ENCODE data around the gene PTGES3.
"Not testable (repeated sequence)": the region's sequence is repeated elsewhere in the genome, so short reads cannot be mapped to it uniquely, and the experiment has no call there.

The PTGES3 gene

DNA sequence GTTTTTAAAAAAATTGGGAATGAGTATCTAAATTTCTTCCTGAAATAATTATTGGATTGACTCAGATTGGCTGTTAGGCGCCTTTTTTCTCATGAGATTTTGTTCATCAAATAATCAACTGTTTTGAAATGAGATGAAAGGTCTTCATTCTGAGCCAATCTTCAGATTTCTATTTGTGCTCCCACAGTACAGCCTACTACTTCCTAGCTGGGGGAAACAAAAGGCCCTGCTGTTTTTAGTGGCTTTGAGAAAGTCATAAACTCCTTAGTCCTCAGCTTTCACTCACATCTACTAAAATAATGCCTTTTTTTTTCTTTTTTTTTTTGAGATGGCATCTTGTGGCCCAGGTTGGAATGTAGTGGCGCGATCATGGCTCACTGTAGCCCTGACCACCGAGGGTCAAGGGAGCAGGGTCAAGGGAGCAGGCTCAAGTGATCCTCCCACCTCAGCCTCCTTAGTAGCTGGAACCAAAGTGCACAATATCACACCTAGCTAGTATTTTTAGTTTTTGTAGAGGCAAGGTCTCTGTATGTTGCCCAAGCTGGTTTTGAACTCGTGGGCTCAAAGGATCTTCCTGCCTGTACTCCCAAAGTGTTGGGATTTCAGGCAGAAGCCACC is 21.8 kb upstream of the PTGES3 start:
- no peak for DNase-seq

DNA sequence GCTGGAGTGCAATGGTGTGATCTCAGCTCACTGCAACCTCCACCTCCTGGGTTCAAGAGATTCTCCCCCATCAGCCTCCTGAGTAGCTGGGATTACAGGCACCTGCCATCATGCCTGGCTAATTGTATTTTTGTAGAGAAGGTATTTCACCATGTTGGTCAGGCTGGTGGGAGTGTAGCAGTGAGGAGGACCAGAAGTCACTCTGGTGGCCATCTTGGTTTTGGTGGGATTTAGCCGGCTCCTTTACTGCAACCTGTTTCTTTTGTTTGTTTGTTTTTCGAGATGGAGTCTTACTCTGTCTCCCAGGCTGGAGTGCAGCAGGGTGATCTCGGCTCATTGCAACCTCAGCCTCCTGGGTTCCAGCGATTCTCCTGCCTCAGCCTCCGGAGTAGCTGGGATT is 16.4 kb upstream of the PTGES3 start:
- DNase-seq, result not testable (repeated sequence)

DNA sequence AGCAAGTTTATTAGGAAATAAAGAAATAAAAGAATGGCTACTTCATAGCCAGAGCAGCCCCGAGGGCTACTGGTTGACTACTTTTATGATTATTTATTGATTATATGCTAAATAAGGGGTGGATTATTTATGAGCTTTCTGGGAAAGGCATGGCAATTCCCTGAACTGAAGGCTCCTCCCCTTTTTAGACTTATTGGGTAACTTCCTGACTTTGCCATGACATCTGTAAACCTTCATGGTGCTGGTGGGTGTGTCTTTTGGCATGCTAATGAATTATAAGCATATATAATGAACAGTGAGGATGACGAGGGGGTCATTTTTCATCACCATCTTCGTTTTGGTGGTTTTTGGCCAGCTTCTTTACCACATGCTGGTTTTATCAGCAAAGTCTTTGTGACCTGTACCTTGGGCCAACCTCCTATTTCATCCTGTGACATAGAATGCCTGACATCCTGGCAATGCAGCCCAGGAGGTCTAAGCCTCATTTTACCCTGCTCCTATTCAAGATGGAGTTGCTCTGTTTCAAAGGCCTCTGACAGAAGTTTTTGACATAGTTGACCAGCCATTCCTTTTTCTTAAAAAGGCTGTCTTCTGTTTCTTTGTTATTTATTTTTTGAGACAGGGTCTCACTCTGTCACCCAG is 11.1 kb upstream of the PTGES3 start:
- DNase-seq, result no peak

DNA sequence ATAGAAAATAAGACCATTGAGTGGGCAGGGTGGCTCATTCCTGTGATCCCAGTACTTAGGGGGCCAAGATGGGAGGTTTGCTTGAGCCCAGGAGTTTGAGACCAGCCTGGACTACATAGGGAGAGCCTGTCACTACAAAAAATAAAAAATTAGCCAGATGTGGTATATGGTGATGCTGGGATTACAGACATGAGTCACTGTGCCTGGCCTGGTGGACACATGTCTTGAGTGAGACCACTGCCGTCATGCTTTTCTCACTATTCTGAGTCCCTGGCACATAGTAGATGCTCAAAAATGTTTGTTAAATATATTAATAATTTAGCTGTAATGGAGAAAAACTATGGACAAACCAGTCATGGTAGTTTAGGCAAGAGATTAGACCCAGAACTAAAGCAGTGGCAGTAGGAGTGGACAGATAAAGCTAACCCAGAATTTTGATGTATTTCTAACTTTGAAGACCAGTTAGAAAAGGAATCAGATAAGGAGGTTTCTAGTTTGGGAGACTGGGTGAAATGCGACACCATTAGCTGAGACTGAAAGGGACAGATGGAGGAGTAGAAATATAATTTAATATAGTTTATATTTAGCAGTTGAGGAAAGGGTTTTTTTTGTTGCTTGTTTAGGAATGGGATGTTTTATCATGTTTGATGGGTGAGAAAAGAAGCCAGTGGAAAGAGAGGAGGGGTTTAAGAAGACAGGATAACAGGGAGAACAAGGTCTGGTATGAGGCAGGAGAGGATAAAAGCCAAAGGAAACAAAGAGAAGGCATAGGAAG is 7.4 kb upstream of the PTGES3 start:
- DNase-seq, result no peak

DNA sequence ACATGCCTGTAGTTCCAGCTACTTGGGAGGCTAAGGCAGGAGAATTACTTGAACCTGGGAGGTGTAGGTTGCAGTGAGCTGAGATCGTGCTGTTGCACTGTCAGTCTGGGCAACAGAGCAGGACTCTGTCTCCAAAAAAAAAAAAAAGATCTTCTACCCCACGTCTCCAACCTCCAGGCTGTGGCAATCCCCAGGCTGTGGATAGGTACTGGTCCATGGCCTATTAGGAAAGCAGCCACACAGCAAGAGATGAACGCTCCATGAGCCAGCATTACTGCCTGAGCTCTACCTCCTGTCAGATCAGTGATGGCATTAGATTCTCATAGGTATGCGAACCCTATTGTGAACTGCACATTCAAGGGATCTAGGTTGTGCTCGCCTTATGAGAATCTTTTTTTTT is 6.1 kb upstream of the PTGES3 start:
- DNase-seq, result no peak

DNA sequence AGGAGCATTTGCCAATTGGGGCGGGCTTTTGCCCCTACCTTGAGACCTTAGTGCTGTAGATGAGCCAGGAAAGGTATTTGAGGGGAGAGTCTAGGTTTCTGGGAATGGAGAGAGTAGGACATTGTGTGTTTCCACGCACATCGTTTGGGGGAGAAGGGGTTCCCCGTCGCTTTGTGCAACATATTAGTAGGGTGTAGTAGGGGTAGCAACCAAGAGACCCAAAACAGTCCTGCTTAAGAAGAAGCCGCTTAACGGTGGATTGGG is 694 bp upstream of the PTGES3 start:
- DNase-seq, result peak in 6 of 58 donors; percentile 44 to 77 (median 55)

DNA sequence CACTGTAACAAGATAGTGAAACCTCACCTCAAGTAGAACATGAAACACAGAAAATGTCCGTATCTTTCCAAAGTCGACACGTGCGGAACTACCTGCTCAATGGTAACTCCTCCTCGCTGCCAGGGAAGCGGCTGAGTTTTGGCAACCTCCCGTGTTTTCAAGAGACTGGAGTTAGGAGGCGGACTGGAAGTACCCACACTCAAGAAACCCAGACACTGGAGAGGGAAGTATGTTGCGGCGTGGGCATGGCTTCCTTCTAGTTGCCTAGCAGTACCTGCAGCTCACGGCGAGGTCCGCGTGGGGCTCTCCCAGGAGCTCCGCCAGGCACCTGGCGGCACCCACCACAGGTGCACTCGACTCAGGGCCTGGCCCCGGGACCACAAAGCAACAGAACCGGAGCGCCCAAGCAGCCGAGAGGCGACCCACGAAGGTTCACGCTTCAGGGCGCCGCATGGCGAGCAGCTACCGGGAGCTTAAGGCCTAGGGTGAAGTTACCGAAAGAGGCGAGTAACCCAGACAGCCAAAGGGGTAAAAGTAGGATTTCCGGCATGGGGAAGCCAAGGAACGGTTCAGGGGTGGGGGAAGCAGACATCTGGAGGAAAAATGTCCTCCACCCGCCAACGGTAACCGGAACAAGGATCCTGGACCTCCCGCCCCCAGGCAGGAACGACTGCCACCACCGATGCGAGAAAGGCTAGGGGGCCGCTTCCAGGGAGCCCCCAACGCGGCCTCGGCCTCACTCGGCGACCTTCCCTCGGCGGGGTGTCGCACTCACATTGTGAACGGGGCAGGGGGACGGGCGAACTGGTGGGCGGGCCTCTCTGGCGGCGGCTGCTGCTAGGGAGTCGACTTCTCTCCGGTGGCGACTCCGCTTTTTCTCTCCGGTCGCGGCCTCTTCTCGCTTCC is 608 bp downstream of the PTGES3 start:
- DNase-seq, result peak in 51 of 58 donors; percentile 8 to 73 (median 42)

DNA sequence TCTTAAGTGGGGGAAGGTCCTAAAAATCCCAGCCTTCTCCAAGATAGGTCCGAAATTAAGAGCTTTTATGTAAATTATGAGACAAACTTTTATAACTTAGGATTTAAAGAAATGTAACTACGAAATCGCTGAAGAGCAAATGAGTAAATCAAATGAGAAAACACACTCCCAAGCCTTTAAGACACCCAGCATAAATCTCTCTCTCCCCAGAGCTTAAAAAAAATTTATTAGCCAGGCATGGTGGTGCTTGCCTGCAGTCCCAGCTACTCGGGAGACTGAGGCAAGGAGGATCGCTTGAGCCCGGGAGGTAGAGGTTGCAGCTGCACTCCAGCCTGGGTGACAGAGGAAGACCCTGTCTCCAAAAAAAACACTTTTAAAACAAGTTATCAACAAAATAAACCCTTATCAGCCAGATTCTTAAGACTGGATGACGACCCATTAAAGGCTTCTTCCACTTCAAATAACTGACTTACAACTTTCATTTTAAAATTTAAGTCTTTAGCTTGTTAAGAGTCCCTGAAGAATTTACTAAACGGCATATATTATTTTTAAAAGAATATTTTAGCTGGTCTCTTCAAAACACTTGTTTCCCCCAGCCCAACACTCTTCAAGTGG is 3.2 kb downstream of the PTGES3 start:
- DNase-seq, result no peak

DNA sequence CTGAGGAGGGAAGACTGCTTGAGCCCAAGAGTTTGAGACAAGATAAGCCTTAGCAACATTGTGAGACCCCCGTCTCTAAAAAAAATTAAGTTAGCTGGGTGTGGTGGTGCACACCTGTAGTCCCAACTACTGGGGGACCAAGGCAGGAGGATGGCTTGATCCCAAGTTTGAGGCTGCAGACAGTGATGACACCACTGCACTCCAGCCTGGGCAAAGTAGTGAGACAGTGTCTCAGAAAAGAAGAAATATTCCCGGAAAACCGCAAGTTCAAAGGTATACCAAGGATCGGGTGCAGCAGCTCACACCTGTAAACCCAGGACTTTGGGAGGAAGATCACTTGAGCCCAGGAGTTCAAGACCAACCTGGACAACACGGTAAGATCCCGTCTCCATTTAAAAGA is 5.8 kb downstream of the PTGES3 start:
- DNase-seq, result no peak

DNA sequence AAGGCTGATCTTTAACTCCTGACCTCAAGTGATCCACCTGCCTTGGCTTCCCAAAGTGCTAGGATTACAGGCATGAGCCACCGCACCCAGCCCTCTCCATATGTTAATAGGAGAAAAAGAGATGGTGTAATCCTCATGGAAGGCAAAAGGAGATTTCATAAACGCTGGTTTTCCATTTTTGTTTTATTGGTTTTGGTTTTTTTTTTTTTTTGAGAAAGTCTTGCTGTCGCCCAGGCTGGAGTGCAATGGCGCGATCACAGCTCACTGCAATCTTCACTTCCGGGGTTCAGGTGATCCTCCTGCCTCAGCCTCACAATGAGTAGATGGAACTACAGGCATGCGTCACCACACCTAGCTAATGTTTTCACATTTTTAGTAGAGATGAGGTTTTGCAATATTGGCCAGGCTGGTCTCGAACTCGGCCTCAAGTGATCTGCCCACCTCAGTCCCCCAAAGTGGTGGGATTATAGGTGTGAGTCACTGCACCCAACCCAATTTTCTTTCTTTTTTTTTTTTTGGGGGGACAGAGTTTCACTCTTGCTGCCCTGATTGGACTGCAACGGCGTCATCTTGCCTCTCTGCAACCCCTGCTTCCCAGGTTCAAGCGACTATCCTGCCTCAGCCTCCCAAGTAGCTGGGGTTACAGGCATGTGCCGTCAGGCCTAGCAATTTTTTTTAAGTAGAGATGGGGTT is 8.1 kb downstream of the PTGES3 start:
- no peak for DNase-seq

DNA sequence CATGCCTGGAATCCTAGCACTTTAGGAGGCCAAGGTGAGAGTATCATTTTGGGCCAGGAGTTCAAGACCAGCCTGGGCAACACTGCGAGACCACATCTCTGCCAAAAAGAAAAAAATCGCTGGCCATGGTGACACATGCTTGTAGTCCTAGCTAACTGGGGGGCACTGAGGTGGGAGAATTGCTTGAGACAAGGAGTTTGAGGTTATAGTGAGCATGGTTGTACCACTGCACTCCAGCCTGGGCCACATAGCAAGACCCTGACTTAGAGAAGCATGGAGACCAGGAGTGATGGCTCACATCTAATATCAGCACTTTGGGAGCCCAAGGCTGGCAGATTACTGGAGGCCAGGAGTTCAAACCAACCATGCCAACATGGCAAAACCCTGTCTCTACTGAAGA is 9.2 kb downstream of the PTGES3 start:
- DNase-seq, result no peak

DNA sequence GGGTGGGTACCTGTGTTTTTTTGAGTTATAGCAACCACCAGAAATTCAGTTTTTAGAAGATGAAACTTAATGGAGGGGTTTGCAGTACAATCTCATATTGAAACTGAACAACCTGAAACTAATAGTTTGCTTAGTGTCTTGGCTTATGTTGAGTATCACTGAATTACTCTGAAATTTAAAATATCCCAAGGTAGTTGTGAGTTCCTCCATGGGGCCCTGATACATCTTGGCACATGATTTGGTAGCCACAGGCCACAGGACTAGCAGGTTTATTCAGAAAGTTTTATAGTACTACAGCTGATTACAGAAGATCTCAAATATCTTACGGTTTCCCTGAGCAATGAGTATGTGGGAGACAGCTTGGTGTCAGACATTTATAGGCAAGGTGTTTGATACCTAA is 10.4 kb downstream of the PTGES3 start:
- DNase-seq, result no peak

DNA sequence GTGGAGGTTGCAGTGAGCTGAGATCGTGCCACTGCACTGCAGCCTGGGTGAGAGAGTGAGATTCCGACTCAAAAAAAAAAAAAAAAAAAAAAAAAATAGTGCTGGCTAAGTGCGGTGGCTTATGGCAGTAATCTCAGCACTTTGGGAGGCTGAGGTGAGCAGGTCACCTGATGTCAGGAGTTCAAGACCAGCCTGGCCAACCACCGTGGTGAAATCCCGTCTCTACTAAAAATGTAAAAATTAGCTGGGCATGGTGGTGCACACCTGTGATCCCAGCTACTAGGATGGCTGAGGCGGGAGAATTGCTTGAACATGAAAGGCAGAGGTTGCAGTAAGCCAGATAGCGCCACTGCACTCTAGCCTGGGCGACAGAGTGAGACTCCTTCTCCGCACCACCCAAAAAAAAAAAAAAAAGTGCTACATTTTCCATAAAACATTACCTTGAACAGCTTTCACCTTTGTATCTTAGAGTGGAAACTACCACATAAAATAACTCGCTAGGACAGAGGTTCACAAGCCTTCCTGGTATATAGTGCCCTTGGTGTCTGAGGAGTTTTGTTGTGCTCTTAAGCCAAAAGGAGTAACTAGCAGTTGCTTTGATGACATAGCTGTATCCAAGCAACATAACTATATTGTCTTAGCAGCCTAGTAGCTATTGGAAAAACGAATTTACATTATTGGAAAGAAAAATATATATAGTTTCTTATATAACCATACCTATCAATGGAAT is 11.1 kb downstream of the PTGES3 start:
- DNase-seq, result no peak

DNA sequence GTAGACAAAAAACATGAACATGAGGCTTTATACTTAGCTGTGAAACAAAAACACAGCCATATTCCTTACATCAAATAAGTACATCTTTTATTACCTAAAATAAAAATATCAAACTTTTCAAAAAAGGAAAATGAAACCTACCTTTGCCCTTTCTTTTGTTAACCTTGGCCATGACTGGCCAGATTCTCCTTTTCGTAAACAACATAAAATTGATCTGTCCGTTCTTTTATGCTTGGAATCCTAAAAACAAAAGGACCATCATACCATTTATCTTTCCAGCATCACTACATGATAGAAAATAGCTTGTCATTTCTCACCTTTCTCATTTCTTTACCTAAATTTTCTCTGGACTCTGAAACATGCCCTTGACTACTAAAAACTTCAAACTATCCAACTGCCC is 16.5 kb downstream of the PTGES3 start:
- DNase-seq, result no peak

DNA sequence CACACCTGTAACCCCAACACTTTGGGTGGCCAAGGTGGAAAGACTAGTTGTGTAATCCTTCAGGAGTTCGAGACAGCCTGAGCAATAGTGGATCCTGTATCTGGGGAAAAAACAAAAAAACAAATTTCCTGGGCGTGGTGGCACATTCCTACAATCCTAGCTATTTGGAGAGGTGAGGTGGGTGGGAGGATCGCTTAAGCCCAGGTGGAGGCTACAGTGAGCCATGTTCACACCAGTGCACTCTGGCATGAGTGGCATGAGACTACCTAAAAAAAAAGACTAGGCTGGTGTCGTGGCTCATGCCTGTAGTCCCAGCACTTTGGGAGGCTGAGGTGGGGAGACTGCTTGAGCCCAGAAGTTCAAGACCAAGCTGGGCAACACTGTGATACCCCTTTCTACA is 17.2 kb downstream of the PTGES3 start:
- no peak for DNase-seq

DNA sequence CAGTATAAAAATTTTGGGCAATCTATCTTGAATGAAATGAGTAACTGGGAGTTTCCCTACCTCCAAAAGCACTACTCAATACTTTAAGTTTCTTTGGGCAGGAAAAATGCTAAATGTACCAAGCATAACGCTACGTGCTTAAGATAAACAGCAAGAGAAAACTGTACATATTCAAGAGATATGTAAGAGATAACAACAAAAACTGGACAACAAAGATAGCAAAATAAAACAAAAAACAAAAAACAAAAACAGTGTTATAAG is 20.0 kb downstream of the PTGES3 start:
- DNase-seq, result no peak

DNA sequence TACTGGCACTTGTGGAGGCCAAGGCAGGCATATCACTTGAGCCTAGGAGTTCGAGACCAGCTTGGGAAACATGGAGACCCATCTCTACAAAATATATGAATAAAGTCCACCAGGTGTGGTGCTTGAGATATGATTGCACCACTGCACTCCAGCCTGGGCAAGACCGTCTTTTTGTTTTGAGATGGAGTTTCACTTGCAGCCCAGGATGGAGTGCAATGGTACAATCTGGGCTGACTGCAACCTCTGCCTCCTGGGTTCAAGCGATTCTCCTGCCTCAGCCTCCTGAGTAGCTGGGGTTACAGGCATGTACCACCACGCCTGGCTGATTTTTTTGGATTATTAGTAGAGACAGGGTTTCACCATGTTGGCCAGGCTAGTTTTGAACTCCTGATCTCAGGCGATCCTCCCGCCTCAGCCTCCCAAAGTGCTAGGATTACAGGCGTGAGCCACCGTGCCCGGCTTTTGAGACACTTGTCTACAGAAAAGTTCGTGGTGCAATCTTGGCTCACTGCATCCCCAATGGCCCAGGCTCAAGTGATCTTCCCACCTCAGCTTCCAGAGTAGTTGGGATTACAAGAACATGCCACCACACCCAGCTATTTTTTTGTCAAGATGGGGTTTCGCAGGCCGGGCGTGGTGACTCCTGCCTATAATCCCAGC is 26.0 kb downstream of the PTGES3 start:
- DNase-seq, result no peak

DNA sequence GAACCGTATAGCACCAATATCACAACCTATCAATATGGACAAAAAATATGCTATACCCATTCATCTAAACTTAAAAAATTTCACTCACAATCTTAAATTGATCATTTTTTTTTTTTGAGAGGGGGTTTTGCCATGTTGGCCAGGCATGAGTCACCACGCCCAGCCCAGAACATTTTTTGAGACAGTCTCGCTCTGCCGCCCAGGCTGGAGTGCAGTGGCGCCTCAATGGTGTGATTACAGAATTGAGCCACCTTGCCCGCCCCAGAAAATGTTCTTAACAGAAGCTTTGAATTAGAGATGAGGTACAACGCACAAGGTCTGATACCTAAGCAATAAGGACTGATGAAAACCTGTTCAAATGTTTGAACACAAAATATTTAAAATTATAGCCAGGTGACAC is 26.5 kb downstream of the PTGES3 start:
- DNase-seq, result no peak

DNA sequence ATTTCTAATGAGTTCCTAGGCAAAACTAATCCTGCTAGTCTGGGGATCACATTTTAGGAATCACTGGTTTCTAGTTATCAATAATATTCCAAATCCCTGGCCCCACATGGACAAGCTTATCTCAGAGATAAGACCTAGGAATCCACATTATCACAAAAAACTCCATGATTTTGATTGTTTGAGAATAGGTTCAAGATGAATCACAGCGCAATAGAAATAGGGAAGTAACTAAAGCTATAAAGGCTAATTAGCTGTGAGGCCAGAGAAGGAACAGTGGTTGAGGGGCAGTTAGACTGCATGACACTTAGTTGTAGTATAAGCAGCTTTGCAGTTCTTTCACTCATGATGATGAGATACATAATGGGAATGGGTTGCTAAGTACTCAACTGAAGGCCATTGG is 29.2 kb downstream of the PTGES3 start:
- no peak for DNase-seq

Measured in anterior cingulate cortex (tissue), 58 donors.